ENCODE results near the gene NPIPB2.
A peak's percentile ranks its signal among the peaks of the same experiment; 100 is the strongest.
"Not testable (repeated sequence)": the region's sequence is repeated elsewhere in the genome, so short reads cannot be mapped to it uniquely, and the experiment has no call there.

The NPIPB2 gene

GRCh38 chr16:11957591-11958395, 15.9 kb upstream of the NPIPB2 start:
- no peak for DNase-seq

DNA sequence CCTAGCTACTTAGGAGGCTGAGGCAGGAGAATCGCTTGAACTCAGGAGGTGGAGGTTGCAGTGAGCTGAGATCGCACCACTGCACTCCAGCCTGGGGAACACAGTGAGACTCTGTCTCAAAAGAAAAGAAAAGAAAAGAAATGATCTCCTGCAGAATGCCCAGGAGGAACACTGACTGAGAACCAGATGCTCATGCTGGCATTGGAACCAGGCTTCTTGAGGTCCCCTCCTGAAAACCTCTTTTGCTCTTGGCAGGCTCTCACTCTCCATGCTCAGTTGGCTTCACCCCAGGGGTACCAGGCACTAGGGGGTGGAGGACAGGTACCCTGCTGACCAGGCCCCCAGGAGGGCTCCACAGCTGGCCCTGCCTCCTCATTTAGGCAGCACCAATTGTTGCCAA, 14.7 kb upstream of the NPIPB2 start:
- DNase-seq = no peak

DNA sequence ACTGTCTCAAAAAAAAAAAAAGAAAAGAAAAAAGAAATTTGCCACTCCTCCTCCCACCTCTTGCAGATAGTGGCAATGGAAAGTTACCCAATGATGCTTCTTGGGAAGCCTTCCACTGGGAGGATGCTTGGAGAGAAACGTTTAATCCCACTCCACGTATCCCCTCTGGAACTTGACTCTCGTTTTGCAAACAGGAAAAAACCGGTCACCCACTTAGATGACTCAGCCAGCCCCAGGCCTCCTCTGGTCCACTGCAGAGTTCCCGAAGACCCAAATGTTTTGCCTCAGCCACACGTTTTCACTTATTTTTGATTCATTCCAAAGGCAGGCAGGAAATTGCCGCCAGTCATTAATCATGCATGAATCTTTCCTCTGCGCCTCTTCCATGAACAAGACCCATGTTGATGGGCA, 13.9 kb upstream of the NPIPB2 start:
- no peak for DNase-seq

DNA sequence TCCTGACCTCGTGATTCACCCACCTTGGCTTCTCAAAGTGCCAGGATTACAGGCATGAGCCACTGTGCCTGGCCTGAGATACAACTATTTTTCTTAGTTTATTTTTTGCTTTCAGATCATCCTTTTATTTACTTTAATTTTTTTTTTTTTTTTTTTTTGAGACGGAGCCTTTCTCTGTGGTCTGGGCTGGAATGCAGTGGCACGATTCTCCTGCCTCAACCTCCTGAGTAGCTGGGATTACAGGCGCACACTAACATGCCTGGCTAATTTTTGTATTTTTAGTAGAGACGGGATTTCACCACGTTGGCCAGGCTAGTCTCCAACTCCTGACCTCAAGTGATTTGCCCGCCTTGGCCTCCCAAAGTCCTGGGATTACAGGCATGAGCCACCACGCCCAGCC, 11.7 kb upstream of the NPIPB2 start:
- DNase-seq = not testable (repeated sequence)

- DNase-seq = no peak
These were observed 8.5 kb upstream of the NPIPB2 start for GRCh38 chr16:11950388-11950787.

DNA sequence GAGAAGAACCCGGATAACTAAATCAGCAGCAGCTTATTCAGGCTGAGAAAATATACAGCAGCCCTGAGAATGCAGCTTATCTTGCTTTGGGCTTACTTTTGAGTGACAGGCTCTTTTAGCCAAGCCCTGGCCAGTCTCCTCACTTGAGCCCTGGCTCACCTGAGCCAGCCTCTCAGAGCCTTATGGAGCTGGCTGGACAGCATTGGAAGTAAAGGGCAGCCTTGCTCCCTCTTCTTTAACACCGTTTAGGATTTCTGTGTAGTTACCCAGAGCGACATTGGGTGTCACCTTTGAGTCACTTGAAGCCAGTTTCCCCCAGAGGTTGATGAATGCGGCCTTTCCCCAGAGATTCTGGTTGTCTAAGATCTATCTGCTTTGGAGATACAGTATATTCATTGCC, 7.7 kb upstream of the NPIPB2 start:
- DNase-seq = peak; percentile 48

GRCh38 chr16:11948819-11949218, 7.0 kb upstream of the NPIPB2 start:
- no peak for DNase-seq

DNA sequence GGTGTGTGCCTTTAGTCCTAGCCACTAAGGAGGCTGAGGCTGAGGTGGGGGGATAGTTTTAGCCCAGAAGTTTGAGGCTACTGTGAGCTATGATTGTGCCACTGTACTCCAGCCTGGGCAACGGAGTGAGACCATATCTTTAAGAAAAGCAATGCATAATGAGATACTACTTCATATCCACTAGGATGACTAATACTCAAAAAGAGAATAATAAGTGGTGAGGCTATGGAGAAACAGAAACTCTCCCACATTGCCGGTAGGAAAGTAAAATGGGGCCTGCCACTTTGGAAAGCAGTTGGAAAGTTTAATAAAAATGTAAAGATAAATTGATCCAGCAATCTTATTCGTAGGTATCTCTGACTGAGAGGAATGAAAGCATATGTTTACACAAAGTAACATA, 4.6 kb upstream of the NPIPB2 start:
- DNase-seq = no peak

GRCh38 chr16:11927350-11927749, 14.5 kb downstream of the NPIPB2 start:
- DNase-seq = not testable (repeated sequence)

DNA sequence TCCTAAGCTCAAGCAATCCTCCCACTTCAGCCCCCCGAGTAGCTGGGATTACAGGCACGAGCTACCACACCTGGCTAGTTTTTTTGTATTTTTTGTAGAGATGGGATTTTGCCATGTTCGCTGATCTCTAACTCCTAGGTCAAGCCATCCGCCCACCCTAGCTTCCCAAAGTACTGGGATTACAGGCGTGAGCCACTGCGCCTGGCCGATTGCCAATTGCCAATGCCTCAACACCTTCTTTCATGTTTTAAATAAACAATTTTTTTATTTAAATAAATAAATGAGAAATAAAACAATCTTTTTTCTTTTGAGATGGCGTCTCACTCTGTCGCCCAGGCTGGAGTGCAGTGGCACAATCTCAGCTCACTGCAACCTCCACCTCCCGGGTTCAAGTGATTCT, 17.8 kb downstream of the NPIPB2 start:
- DNase-seq = not testable (repeated sequence)

- DNase-seq = no peak
These were observed 25.1 kb downstream of the NPIPB2 start for GRCh38 chr16:11916524-11917285.

- DNase-seq = peak; percentile 98
These were observed 26.0 kb downstream of the NPIPB2 start, which contains the start of gene GSPT1 for GRCh38 chr16:11915644-11916523. TSS of gene GSPT1 (minus strand) at chr16:11915956. CDS start at chr16:11915720, 236 bp downstream.

DNA sequence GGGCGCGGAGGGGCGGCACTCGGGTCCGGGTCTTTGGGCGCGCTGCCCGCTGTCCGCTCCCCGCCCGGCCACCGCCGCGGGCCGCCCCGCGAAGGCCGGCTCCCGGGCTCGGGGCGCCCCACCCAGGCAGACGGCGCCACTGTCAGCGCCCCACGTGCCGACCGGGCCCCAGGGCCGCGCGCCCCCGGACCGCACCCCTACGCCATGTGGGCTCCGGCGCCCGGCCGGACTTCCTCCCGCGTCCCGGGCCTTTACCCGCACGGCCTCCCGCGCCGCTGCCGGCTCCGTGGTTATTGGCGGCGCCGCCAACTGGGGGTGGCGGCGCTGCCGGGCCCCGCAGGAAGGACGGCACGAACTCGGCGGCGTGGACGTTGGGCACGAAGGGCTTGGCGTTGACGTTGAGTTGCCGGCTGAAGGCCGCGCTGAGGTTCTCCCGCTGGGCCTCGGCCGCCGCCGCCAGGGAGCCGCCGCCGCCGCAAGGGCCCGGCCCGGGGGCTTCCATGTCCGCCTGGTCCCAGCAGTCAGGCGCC, 26.7 kb downstream of the NPIPB2 start:
- DNase-seq = no peak

GRCh38 chr16:11914210-11915113, 27.4 kb downstream of the NPIPB2 start:
- DNase-seq = no peak

- DNase-seq = no peak
These were observed 28.3 kb downstream of the NPIPB2 start for GRCh38 chr16:11913425-11914079.

DNA sequence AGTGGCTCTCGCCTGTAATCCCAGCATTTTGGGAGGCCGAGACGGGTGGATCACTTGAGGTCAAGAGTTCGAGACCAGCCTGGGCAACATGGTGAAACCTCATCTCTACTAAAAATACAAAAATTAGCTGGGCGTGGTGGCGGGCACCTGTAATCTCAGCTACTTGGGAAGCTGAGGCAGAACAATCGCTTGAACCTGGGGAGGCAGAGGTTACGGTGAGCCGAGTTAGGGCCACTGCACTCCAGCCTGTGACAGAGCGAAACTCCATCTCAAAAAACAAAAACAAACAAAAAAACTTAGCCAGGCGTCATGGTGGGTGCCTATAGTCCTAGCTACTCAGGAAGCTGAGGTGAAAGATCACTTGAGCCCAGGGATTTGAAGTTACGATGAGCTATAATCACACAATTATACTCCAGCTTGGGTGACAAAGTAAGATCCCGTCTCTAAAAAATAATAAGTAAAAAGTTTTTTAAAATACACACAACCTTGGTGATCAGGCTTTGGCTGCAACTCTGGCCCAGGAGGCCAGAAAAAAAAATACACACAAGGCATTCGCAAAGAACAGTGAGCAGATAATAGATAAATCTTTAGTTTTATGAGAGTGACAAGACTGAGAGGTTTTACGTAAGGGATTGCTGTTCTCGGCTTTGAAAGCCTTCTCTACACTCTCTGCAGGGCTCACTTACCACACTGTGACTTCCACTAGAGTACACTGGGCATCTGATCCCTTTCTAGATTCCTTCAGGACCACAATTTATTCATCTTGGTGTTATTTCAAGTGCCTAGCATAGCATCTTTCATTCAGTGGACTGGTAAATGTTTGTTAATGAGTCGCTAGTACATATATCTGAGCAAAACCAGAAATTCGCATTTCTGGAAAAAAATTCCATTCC, 31.9 kb downstream of the NPIPB2 start:
- DNase-seq = no peak

GRCh38 chr16:11907160-11907970, 34.5 kb downstream of the NPIPB2 start:
- no peak for DNase-seq

DNA sequence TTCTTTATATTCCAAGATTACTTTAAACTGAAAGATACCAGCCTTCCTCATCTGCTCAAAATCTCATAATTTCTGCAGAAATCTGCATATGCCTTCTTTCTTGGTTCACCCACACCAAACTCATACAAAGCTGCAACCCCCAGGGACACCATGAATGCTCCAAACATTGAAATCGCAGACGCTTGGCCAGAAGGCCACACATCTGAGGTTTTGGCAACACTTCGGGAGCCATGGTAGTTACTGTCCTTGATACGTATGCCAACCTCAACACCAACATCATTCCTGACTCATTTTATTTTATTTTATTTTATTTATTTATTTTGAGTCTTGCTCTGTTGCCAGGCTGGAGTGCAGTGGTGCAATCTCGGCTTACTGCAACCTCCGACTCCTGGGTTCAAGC, 37.9 kb downstream of the NPIPB2 start:
- DNase-seq = no peak

DNA sequence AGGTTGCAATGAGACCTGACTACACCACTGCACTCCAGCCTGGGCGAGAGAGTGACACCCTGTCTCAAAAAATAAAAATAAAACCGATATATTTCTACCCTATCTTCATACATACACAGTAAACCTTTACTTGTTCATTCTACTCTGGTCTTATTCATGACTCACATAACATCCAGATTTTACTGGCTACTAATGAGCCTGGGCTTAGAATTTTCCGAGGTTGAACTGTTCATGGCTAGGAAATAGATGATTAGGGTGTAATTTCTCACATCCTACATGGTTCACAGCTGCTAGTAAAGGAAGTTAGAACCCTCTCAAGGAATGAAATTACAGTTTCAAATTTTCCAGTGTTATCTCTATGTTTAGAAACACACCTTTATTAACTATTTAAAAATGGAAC, 40.8 kb downstream of the NPIPB2 start:
- no peak for DNase-seq

Data from NCI-H1436 (cell line).